Right lobe of liver (tissue), 4 donors: ENCODE data around the gene VASN.

Experiments
- POLR2A ChIP-seq: fragments of 450-650 bp; IDR thresholded peaks from one replicate; pipeline ENCODE4 v1.6.1; 2017; ENCODE audit warnings: antibody characterized with exemption, mild to moderate bottlenecking
- TF ChIP-seq, protein P1 (sequence below), 4 donors: fragments of 200-600 bp in 3 of 4; fragments of 450-650 bp in 1 of 4; IDR thresholded peaks; one replicate each; pipeline versions ENCODE4 v1.5.1 to v1.8.0; 2016 to 2022; ENCODE audit warnings: antibody characterized with exemption in 4 of 4, mild to moderate bottlenecking in 2 of 4
- donor health status: DM: no; HTN: no; CAD: no.
- donor health status: DM: no; HTN: no; CAD: no.
- donor health status: DM: no; HTN: yes; CAD: no.

DNA sequence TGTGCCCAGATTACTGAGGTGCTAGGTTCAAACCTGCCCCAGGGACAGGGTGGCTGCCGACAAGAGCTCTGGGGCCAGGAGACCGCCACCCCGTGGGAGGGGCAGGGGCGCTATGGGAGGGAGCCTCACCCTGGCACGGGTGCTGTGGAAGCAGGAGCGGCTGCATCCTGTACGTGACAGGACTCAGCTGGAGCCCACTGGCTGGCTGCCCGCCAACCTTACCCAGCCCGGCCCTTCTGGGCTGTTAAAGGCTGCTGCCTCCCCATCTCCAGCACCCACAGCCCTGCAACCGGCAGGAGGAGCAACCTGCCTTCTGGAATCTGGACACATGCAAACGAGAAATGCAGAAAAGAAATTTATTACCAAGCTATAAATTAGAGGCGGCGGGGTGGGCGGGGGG lies 31.7 kb upstream of the VASN start:
- TF ChIP-seq POLR2A = no peak
- TF ChIP-seq, protein P1, sequence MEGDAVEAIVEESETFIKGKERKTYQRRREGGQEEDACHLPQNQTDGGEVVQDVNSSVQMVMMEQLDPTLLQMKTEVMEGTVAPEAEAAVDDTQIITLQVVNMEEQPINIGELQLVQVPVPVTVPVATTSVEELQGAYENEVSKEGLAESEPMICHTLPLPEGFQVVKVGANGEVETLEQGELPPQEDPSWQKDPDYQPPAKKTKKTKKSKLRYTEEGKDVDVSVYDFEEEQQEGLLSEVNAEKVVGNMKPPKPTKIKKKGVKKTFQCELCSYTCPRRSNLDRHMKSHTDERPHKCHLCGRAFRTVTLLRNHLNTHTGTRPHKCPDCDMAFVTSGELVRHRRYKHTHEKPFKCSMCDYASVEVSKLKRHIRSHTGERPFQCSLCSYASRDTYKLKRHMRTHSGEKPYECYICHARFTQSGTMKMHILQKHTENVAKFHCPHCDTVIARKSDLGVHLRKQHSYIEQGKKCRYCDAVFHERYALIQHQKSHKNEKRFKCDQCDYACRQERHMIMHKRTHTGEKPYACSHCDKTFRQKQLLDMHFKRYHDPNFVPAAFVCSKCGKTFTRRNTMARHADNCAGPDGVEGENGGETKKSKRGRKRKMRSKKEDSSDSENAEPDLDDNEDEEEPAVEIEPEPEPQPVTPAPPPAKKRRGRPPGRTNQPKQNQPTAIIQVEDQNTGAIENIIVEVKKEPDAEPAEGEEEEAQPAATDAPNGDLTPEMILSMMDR (IDR thresholded peaks at IDR 0.05) = no peak
